Endothelial cell of umbilical vein (primary cell): ENCODE data around the gene OPCML.

Experiments used
- CTCF ChIP-seq, 2 donors: IDR thresholded peaks; 1 replicate in 1 of 2; 2 replicates in 1 of 2; pipeline ENCODE4 v1.5.1; 2011; ENCODE audit warnings: low read length in 2 of 2, mild to moderate bottlenecking in 2 of 2, moderate library complexity in 2 of 2, control low read depth in 1 of 2, inconsistent platforms in 1 of 2, low read depth in 1 of 2; ENCODE audit not compliant: insufficient read depth in 1 of 2; ENCODE audit errors: extremely low read depth in 1 of 2
- EZH2 ChIP-seq: IDR thresholded peaks from 2 replicates; pipeline ENCODE4 v1.6.1; 2012; ENCODE audit warnings: borderline replicate concordance, low read depth, mild to moderate bottlenecking, moderate library complexity, low read length, inconsistent platforms; ENCODE audit not compliant: severe bottlenecking
- FOS ChIP-seq: IDR thresholded peaks from 2 replicates; pipeline ENCODE4 v1.6.1; 2011; ENCODE audit warnings: mild to moderate bottlenecking, low read length, moderate library complexity, borderline replicate concordance; ENCODE audit not compliant: insufficient read depth
- GATA2 ChIP-seq: IDR thresholded peaks from 2 replicates; pipeline ENCODE4 v1.7.0; 2011; ENCODE audit warnings: low read depth, mild to moderate bottlenecking, moderate library complexity, mixed read lengths, low read length; ENCODE audit not compliant: insufficient read length, insufficient read depth
- JUN ChIP-seq: IDR thresholded peaks from 2 replicates; pipeline ENCODE4 v1.6.1; 2011; ENCODE audit warnings: borderline replicate concordance, low read depth; ENCODE audit not compliant: insufficient read length, insufficient read depth
- POLR2A ChIP-seq: IDR thresholded peaks from 2 replicates; pipeline ENCODE4 v1.6.1; 2012; ENCODE audit warnings: low read depth, mild to moderate bottlenecking, control low read depth, low read length
- POLR2AphosphoS5 ChIP-seq: IDR thresholded peaks from 2 replicates; pipeline ENCODE4 v1.6.1; 2012; ENCODE audit warnings: low read depth, mild to moderate bottlenecking, control low read depth, low read length, moderate library complexity; ENCODE audit not compliant: insufficient read depth
- TF ChIP-seq, protein P1 (sequence below): IDR thresholded peaks from 2 replicates; pipeline ENCODE4 v1.6.1; 2011; ENCODE audit not compliant: insufficient read depth, insufficient read length

- TF ChIP-seq CTCF (IDR thresholded peaks at IDR 0.05; ENCODE audit: extremely low read depth in 1 of 2, insufficient read depth in 1 of 2, low read depth in 1 of 2, low read length in 2 of 2) = no peak
- no peak for TF ChIP-seq POLR2A
- no peak for TF ChIP-seq EZH2
- TF ChIP-seq, protein P1, sequence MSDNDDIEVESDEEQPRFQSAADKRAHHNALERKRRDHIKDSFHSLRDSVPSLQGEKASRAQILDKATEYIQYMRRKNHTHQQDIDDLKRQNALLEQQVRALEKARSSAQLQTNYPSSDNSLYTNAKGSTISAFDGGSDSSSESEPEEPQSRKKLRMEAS = no peak
- TF ChIP-seq POLR2AphosphoS5 = no peak
- no peak for TF ChIP-seq GATA2
- TF ChIP-seq FOS = no peak
- TF ChIP-seq JUN = no peak
Measured at GRCh38 chr11:132904607-132905006, 627.7 kb downstream of the OPCML start.
